Progenitor cell of endocrine pancreas (in vitro differentiated cells): ENCODE data around the gene SEMA3C. TPM values are rescaled to one million over a fixed set of nuclear protein-coding genes. Genes with fewer than 3 reads are reported as not detected.

Source experiments
- DNase-seq: peaks from one replicate; pipeline ENCODE4 v3.0.0; 2021; ENCODE audit warnings: low spot score; ENCODE audit not compliant: unreplicated experiment
- H3K27ac Mint-ChIP-seq: 2 replicates; pipeline ENCODE4 v1.8.0; 2021; ENCODE audit warnings: mild to moderate bottlenecking, moderate library complexity, mixed read lengths
- H3K27me3 Mint-ChIP-seq: 2 replicates; pipeline ENCODE4 v1.8.0; 2021; ENCODE audit warnings: mixed read lengths
- H3K36me3 Mint-ChIP-seq: 2 replicates; pipeline ENCODE4 v1.8.0; 2022; ENCODE audit warnings: mixed read lengths; ENCODE audit not compliant: insufficient read depth
- H3K4me1 Mint-ChIP-seq: 2 replicates; pipeline ENCODE4 v1.8.0; 2021; ENCODE audit warnings: low read depth, mixed read lengths
- H3K4me3 Mint-ChIP-seq: 2 replicates; pipeline ENCODE4 v1.8.0; 2021; ENCODE audit warnings: low read depth, mild to moderate bottlenecking, moderate library complexity, mixed read lengths
- H3K9me3 Mint-ChIP-seq: 2 replicates; pipeline ENCODE4 v1.8.0; 2021; ENCODE audit warnings: low read depth, mixed read lengths
- total RNA-seq: library from RNA; stranded (reverse); gene quantifications from 2 replicates; pipeline ENCODE4 v1.2.1, GENCODE V29; 2021
- TF ChIP-seq, protein P1 (sequence below): fragments of 200-600 bp; sonication (generic); IDR thresholded peaks from one replicate; pipeline ENCODE4 v1.5.0; 2021; ENCODE audit warnings: antibody characterized with exemption, mild to moderate bottlenecking; ENCODE audit not compliant: unreplicated experiment

SEMA3C gene
- total RNA-seq, 1 donor from 2014 or later: 136 TPM

DNA sequence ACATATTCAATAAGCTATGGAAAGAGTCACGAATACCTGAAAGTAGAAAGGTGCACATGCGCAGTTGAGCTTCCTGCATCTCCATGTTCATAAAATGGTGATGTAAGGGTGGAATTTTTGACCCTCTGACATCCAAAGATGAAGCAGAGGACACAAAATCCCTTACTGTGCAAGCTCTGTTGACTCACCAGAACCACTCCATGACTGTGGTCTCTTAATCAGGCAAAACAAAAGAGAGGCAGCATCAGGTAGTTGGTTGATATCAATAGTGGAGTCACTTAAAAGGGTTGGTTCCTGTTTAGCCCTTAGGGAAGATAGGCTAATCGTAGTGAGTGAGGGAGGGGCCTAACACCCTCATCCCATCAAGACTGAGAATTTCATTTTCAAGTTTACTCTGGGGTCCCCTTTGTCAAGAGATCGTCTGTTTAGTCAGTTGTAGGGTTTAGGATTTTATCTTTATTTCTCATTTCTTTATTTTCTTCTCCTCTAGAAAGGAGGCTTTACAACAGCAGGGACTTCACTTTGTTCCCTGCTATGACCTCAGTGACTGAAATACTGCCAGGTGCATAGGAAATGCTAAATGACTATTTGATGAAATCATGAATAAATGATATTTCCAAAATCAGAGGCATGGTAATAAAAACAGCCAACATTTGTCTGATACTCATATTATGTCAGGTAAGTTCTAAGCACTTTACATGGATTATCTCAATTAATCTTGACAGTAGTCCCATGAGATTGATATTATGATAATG lies 182.3 kb downstream of the SEMA3C start:
- Mint-ChIP-seq H3K4me1 (peaks cover 3% of the 10 kb centered on the region), H3K27me3 (no peaks in the 10 kb centered on the region)

GRCh38 chr7:80735330-80735729 lies 183.5 kb downstream of the SEMA3C start:
- Mint-ChIP-seq H3K9me3 (peaks cover 8% of the 10 kb centered on the region), H3K4me1 (peaks cover 7% of the 10 kb centered on the region), H3K27me3 (no peaks in the 10 kb centered on the region), H3K4me3 (no peak overlapping the region), H3K27ac (no peak overlapping the region), H3K36me3 (no peaks in the 10 kb centered on the region)
- TF ChIP-seq, protein P1, sequence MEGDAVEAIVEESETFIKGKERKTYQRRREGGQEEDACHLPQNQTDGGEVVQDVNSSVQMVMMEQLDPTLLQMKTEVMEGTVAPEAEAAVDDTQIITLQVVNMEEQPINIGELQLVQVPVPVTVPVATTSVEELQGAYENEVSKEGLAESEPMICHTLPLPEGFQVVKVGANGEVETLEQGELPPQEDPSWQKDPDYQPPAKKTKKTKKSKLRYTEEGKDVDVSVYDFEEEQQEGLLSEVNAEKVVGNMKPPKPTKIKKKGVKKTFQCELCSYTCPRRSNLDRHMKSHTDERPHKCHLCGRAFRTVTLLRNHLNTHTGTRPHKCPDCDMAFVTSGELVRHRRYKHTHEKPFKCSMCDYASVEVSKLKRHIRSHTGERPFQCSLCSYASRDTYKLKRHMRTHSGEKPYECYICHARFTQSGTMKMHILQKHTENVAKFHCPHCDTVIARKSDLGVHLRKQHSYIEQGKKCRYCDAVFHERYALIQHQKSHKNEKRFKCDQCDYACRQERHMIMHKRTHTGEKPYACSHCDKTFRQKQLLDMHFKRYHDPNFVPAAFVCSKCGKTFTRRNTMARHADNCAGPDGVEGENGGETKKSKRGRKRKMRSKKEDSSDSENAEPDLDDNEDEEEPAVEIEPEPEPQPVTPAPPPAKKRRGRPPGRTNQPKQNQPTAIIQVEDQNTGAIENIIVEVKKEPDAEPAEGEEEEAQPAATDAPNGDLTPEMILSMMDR: no peak
- no peak for DNase-seq

More for the DNA sequence above, 182.3 kb downstream of the SEMA3C start:
- Mint-ChIP-seq H3K9me3 (peaks cover 8% of the 10 kb centered on the region), H3K36me3 (no peaks in the 10 kb centered on the region), H3K4me3 (no peak overlapping the region), H3K27ac (no peak overlapping the region)
- TF ChIP-seq, protein P1: no peak
- no peak for DNase-seq

- TF ChIP-seq, protein P1: no peak
- Mint-ChIP-seq H3K36me3 (no peaks in the 10 kb centered on the region), H3K4me1 (peaks cover 7% of the 10 kb centered on the region), H3K4me3 (no peak overlapping the region), H3K27ac (no peak overlapping the region), H3K9me3 (peaks cover 8% of the 10 kb centered on the region), H3K27me3 (no peaks in the 10 kb centered on the region)
- DNase-seq: no peak
Observed at GRCh38 chr7:80734011-80734410, 184.8 kb downstream of the SEMA3C start.

GRCh38 chr7:80733333-80733915 lies 185.4 kb downstream of the SEMA3C start:
- DNase-seq: no peak
- no peaks in the 10 kb centered on the region for H3K36me3 Mint-ChIP-seq
- TF ChIP-seq, protein P1: no peak

DNA sequence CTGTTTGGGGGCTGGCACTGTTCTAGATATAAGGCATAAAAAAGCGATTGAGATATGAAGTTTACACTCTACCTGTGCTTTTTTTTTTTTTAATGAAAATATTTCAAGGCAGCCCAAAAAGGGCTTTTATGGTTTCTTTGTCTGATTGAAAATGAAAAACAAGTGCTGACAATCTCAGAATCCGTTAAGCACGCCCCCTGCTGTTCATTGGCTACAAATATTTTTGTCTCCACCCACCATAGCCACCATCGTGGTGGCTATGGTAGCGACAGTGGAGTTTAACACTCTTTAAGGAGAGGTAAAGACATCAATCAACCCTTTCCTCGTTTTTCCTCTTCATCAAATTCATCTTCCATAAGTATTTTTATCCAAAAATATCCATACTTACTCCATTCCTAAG lies 186.2 kb downstream of the SEMA3C start:
- DNase-seq: no peak
- no peak overlapping the region for H3K4me3 Mint-ChIP-seq
- no peak overlapping the region for H3K27ac Mint-ChIP-seq
- TF ChIP-seq, protein P1: peak; percentile 26
- H3K9me3 Mint-ChIP-seq: peaks cover 8% of the 10 kb centered on the region
- H3K36me3 Mint-ChIP-seq: no peaks in the 10 kb centered on the region
- H3K4me1 Mint-ChIP-seq: peaks cover 7% of the 10 kb centered on the region
- H3K27me3 Mint-ChIP-seq: no peaks in the 10 kb centered on the region

More at GRCh38 chr7:80733333-80733915, 185.4 kb downstream of the SEMA3C start:
- Mint-ChIP-seq H3K9me3 (peaks cover 8% of the 10 kb centered on the region), H3K4me3 (no peak overlapping the region), H3K27me3 (no peaks in the 10 kb centered on the region), H3K4me1 (peaks cover 7% of the 10 kb centered on the region), H3K27ac (no peak overlapping the region)
